PC-3 (cell line): Measurements from ENCODE around the gene MYO10. TPM values are rescaled to one million over a fixed set of nuclear protein-coding genes. Genes with fewer than 3 reads are reported as not detected.
A peak's percentile ranks its signal among the peaks of the same experiment; 100 is the strongest.

Experiments
- ATAC-seq: fragments of 200-7000 bp; cut with Tn5 transposase; 2 replicates; pipeline ENCODE4 v1.9.1; 2020; ENCODE audit warnings: mild to moderate bottlenecking, moderate library complexity
- BruUV-seq: library from RNA; stranded (reverse); fragments of 400-500 nt; replicated peaks from 2 replicates; lab custom pipeline; 2021; lab: Mats Ljungman, UMichigan
- CTCF ChIA-PET: fragments of 300-600 bp; sonication (Branson Sonifier 250); formaldehyde crosslinking; loops from one replicate; lab custom pipeline; 2022; ENCODE audit warnings: antibody characterized with exemption; lab: Charles Lee
- POLR2A ChIA-PET: fragments of 300-600 bp; sonication (Branson Sonifier 250); formaldehyde crosslinking; loops from one replicate; lab custom pipeline; 2022; ENCODE audit warnings: antibody characterized with exemption; ENCODE audit not compliant: unreplicated experiment; lab: Charles Lee
- DNase-seq: peaks from one replicate; pipeline ENCODE4 v3.0.0-alpha.2; 2015
- H2AFZ ChIP-seq: fragments of 300-600 bp; sonication (generic); 2 replicates; pipeline ENCODE4 v1.6.0; 2016; ENCODE audit warnings: antibody characterized with exemption, low read length
- H3F3A ChIP-seq: fragments of 300-600 bp; sonication (generic); one replicate; pipeline ENCODE4 v1.6.0; 2017; ENCODE audit warnings: antibody characterized with exemption, low read length, control low read depth, mild to moderate bottlenecking; ENCODE audit not compliant: unreplicated experiment
- H3K27ac ChIP-seq: fragments of 300-600 bp; sonication (generic); 2 replicates; pipeline ENCODE4 v1.5.1; 2016; ENCODE audit warnings: mild to moderate bottlenecking, low read length
- H3K27me3 ChIP-seq: fragments of 300-600 bp; sonication (generic); 2 replicates; pipeline ENCODE4 v1.6.1; 2016; ENCODE audit warnings: low read length, mixed read lengths
- H3K36me3 ChIP-seq: fragments of 300-600 bp; sonication (generic); 2 replicates; pipeline ENCODE4 v1.6.1; 2016; ENCODE audit warnings: low read depth, mixed run types, low read length, mixed read lengths
- H3K4me1 ChIP-seq: fragments of 300-600 bp; sonication (generic); 2 replicates; pipeline ENCODE4 v1.5.1; 2016; ENCODE audit warnings: low read length; ENCODE audit not compliant: insufficient read depth
- H3K4me2 ChIP-seq: fragments of 300-600 bp; sonication (generic); 2 replicates; pipeline ENCODE4 v1.6.0; 2016; ENCODE audit warnings: low read length
- H3K4me3 ChIP-seq: fragments of 300-600 bp; sonication (generic); 2 replicates; pipeline ENCODE4 v1.5.1; 2016; ENCODE audit warnings: mild to moderate bottlenecking, low read length, mixed read lengths
- H3K79me2 ChIP-seq: fragments of 300-600 bp; sonication (generic); 2 replicates; pipeline ENCODE4 v1.6.1; 2017; ENCODE audit warnings: low read length, mixed read lengths
- H3K9ac ChIP-seq: fragments of 300-600 bp; sonication (generic); 2 replicates; pipeline ENCODE4 v1.6.0; 2016; ENCODE audit warnings: mild to moderate bottlenecking, low read length
- H3K9me2 ChIP-seq: fragments of 300-600 bp; sonication (generic); replicated peaks from 2 replicates; pipeline ENCODE4 v1.6.1; 2016; ENCODE audit warnings: mixed run types, low read length, mixed read lengths
- H3K9me3 ChIP-seq: fragments of 300-600 bp; sonication (generic); 2 replicates; pipeline ENCODE4 v1.6.1; 2016; ENCODE audit warnings: low read length, mixed read lengths
- H4K20me1 ChIP-seq: fragments of 300-600 bp; sonication (generic); 2 replicates; pipeline ENCODE4 v1.6.1; 2016; ENCODE audit warnings: low read length, mixed read lengths
- EZH2 ChIP-seq: fragments of 300-600 bp; sonication (generic); IDR thresholded peaks from one replicate; pipeline ENCODE4 v1.6.1; 2017; ENCODE audit warnings: antibody characterized with exemption, mild to moderate bottlenecking, low read length; ENCODE audit not compliant: unreplicated experiment
- EZH2phosphoT487 ChIP-seq: fragments of 300-600 bp; sonication (generic); IDR thresholded peaks from 2 replicates; pipeline ENCODE4 v1.6.1; 2018; ENCODE audit warnings: mild to moderate bottlenecking, antibody characterized with exemption, low read length, borderline replicate concordance
- intact Hi-C: fragments of 100-400 bp; cut with micrococcal nuclease; formaldehyde crosslinking; loops from 2 replicates; pipeline ENCODE4 v1.9.0; 2023
- total RNA-seq: library from RNA; depleted of rRNA; stranded (reverse); fragments of >200 nt; gene quantifications from 2 replicates; pipeline ENCODE4 v1.2.3, GENCODE V29; 2014
- TF ChIP-seq, protein P1 (sequence below): fragments of 300-600 bp; sonication (generic); conservative IDR thresholded peaks from 2 replicates; pipeline ENCODE4 v1.5.1; 2017; ENCODE audit warnings: antibody characterized with exemption, low read depth, mild to moderate bottlenecking, low read length

MYO10 gene
- total RNA-seq, 1 experiment from 2014 or later: 52.3 TPM

GRCh38 chr5:16726538-16726946, 209.5 kb downstream of the MYO10 start:
- POLR2A ChIA-PET: no interaction called here
- CTCF ChIA-PET: no interaction called here
- Histone ChIP-seq H3K9me3 (no peaks in the 10 kb centered on the region), H4K20me1 (no peaks in the 10 kb centered on the region), H3K9me2 (no peaks in the 10 kb centered on the region), H2AFZ (0 out of 2 replicates have a peak overlapping the region, but pooled peaks have one; percentile 4), H3K4me3 (no peak overlapping the region), H3K27me3 (no peaks in the 10 kb centered on the region), H3K36me3 (no peaks in the 10 kb centered on the region), H3K9ac (no peak overlapping the region), H3K4me1 (peaks cover 17% of the 10 kb centered on the region), H3K79me2 (no peaks in the 10 kb centered on the region), H3K27ac (no peak overlapping the region), H3K4me2 (no peak overlapping the region), H3F3A (no peaks in the 10 kb centered on the region)
- DNase-seq (peak; percentile 78), ATAC-seq (peak; percentile 64)
- TF ChIP-seq EZH2phosphoT487: no peak
- TF ChIP-seq, protein P1, sequence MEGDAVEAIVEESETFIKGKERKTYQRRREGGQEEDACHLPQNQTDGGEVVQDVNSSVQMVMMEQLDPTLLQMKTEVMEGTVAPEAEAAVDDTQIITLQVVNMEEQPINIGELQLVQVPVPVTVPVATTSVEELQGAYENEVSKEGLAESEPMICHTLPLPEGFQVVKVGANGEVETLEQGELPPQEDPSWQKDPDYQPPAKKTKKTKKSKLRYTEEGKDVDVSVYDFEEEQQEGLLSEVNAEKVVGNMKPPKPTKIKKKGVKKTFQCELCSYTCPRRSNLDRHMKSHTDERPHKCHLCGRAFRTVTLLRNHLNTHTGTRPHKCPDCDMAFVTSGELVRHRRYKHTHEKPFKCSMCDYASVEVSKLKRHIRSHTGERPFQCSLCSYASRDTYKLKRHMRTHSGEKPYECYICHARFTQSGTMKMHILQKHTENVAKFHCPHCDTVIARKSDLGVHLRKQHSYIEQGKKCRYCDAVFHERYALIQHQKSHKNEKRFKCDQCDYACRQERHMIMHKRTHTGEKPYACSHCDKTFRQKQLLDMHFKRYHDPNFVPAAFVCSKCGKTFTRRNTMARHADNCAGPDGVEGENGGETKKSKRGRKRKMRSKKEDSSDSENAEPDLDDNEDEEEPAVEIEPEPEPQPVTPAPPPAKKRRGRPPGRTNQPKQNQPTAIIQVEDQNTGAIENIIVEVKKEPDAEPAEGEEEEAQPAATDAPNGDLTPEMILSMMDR: no peak
- TF ChIP-seq EZH2: no peak
- no TSS peak for BruUV-seq
- intact Hi-C loops: no loop called here

- H3K4me3 ChIP-seq: no peak overlapping the region
- H3K4me1 ChIP-seq: peaks cover 17% of the 10 kb centered on the region
- no peak overlapping the region for H2AFZ ChIP-seq
- ChIA-PET CTCF (no interaction called here), POLR2A (no interaction called here)
- no peaks in the 10 kb centered on the region for H4K20me1 ChIP-seq
- H3K27me3 ChIP-seq: no peaks in the 10 kb centered on the region
- ATAC-seq (no peak), DNase-seq (no peak)
- no peak overlapping the region for H3K4me2 ChIP-seq
- H3K27ac ChIP-seq: no peak overlapping the region
- intact Hi-C loops: no loop called here
- no peaks in the 10 kb centered on the region for H3K9me3 ChIP-seq
- no peaks in the 10 kb centered on the region for H3F3A ChIP-seq
- H3K79me2 ChIP-seq: no peaks in the 10 kb centered on the region
- H3K9me2 ChIP-seq: no peaks in the 10 kb centered on the region
- no peak overlapping the region for H3K9ac ChIP-seq
- no peaks in the 10 kb centered on the region for H3K36me3 ChIP-seq
- no TSS peak for BruUV-seq
- TF ChIP-seq, protein P1: no peak
- TF ChIP-seq EZH2phosphoT487 (no peak), EZH2 (no peak)
Measured at GRCh38 chr5:16725575-16725974, 210.5 kb downstream of the MYO10 start.

DNA sequence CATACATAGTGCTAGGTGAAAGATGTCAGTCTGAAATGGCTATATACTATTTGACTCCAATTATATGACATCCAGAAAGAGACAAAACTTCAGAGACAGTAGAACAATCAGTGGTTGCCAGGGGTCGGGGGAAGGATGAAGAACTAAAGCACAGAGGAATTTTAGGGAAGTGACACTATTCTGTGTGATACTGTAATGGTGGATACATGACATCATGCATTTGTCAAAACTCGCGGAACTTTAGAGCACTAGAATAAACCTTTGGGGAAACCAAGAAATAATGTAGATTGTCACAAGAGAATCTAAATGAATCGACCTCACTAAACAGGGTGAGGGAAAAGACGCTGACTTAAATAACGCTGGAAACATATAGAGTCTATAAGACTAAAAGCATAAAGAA, 212.3 kb downstream of the MYO10 start:
- H3K4me2 ChIP-seq: no peak overlapping the region
- H3K27me3 ChIP-seq: no peaks in the 10 kb centered on the region
- H3K79me2 ChIP-seq: no peaks in the 10 kb centered on the region
- no peak overlapping the region for H3K27ac ChIP-seq
- TF ChIP-seq EZH2 (no peak), EZH2phosphoT487 (no peak)
- TF ChIP-seq, protein P1: no peak
- POLR2A ChIA-PET: no interaction called here
- BruUV-seq: no TSS peak
- DNase-seq: no peak
- no peaks in the 10 kb centered on the region for H3K36me3 ChIP-seq
- no peaks in the 10 kb centered on the region for H3K9me3 ChIP-seq
- no peak overlapping the region for H3K4me3 ChIP-seq
- no peak overlapping the region for H3K9ac ChIP-seq
- CTCF ChIA-PET: no interaction called here
- H4K20me1 ChIP-seq: no peaks in the 10 kb centered on the region
- no peaks in the 10 kb centered on the region for H3F3A ChIP-seq
- H2AFZ ChIP-seq: no peak overlapping the region
- peaks cover 8% of the 10 kb centered on the region; the same call in 1 of the 2 replicates for H3K4me1 ChIP-seq
- H3K9me2 ChIP-seq: no peaks in the 10 kb centered on the region
- no peak for ATAC-seq
- intact Hi-C loops: no loop called here
